GM18870 (cell line): Measurements from ENCODE around the gene MSI2.

Source experiments
- ATAC-seq: cut with Tn5 transposase; IDR thresholded peaks from one replicate; pipeline ENCODE4 v1.9.1; 2021; ENCODE audit warnings: moderate library complexity; ENCODE audit not compliant: unreplicated experiment

Gene MSI2

GRCh38 chr17:57468932-57469775 is 212.8 kb downstream of the MSI2 start:
- ATAC-seq, result peak; percentile 54

GRCh38 chr17:57470906-57471305 is 214.6 kb downstream of the MSI2 start:
- ATAC-seq, result no peak

- ATAC-seq, result no peak
Measured at GRCh38 chr17:57471868-57472368, 215.6 kb downstream of the MSI2 start.

- no peak for ATAC-seq
Measured at GRCh38 chr17:57475796-57476195, 219.5 kb downstream of the MSI2 start.

GRCh38 chr17:57477522-57478362 is 221.4 kb downstream of the MSI2 start:
- ATAC-seq, result no peak

- ATAC-seq, result no peak
Measured at GRCh38 chr17:57478478-57479250, 222.3 kb downstream of the MSI2 start.

GRCh38 chr17:57480438-57481196 is 224.3 kb downstream of the MSI2 start:
- peak; percentile 45 for ATAC-seq

GRCh38 chr17:57481910-57482391 is 225.6 kb downstream of the MSI2 start:
- ATAC-seq, result no peak

GRCh38 chr17:57482657-57483056 is 226.3 kb downstream of the MSI2 start:
- no peak for ATAC-seq

- no peak for ATAC-seq
Measured at GRCh38 chr17:57484081-57484666, 227.9 kb downstream of the MSI2 start.

GRCh38 chr17:57484826-57485565 is 228.7 kb downstream of the MSI2 start:
- ATAC-seq, result no peak

- ATAC-seq, result no peak
Measured at GRCh38 chr17:57485566-57485865, 229.2 kb downstream of the MSI2 start.

GRCh38 chr17:57485916-57486881 is 229.9 kb downstream of the MSI2 start:
- no peak for ATAC-seq

GRCh38 chr17:57486882-57487301 is 230.6 kb downstream of the MSI2 start:
- no peak for ATAC-seq

GRCh38 chr17:57487573-57487972 is 231.2 kb downstream of the MSI2 start:
- ATAC-seq, result no peak

- ATAC-seq, result no peak
Measured at GRCh38 chr17:57488856-57489255, 232.5 kb downstream of the MSI2 start.

- no peak for ATAC-seq
Measured at GRCh38 chr17:57489321-57489720, 233.0 kb downstream of the MSI2 start.
